ENCODE results near the gene SLC26A1.

SLC26A1 gene

GRCh38 chr4:964346-965025 is 28.7 kb downstream of the SLC26A1 start:
- no peak for DNase-seq

GRCh38 chr4:963276-964225 is 29.7 kb downstream of the SLC26A1 start:
- DNase-seq = no peak

GRCh38 chr4:962231-963208 is 30.7 kb downstream of the SLC26A1 start:
- DNase-seq = no peak

GRCh38 chr4:961351-962230 is 31.6 kb downstream of the SLC26A1 start:
- no peak for DNase-seq

- DNase-seq = no peak
Observed at GRCh38 chr4:960636-961350, 32.4 kb downstream of the SLC26A1 start.

GRCh38 chr4:960140-960635 is 33.0 kb downstream of the SLC26A1 start:
- no peak for DNase-seq

- DNase-seq = no peak
Observed at GRCh38 chr4:959338-960139, 33.7 kb downstream of the SLC26A1 start.

GRCh38 chr4:958696-959337 is 34.4 kb downstream of the SLC26A1 start:
- no peak for DNase-seq

- DNase-seq = no peak
Observed at GRCh38 chr4:958314-958665, 34.9 kb downstream of the SLC26A1 start.

- no peak for DNase-seq
Observed at GRCh38 chr4:957581-958313, 35.5 kb downstream of the SLC26A1 start.

- DNase-seq = no peak
Observed at GRCh38 chr4:957231-957580, 36.0 kb downstream of the SLC26A1 start.

- DNase-seq = no peak
Observed at GRCh38 chr4:956531-957230, 36.5 kb downstream of the SLC26A1 start.

GRCh38 chr4:955931-956381 is 37.2 kb downstream of the SLC26A1 start:
- no peak for DNase-seq

GRCh38 chr4:955161-955921 is 37.9 kb downstream of the SLC26A1 start:
- no peak for DNase-seq

GRCh38 chr4:954211-955020 is 38.8 kb downstream of the SLC26A1 start:
- DNase-seq = no peak

- no peak for DNase-seq
Observed at GRCh38 chr4:953574-953915, 39.7 kb downstream of the SLC26A1 start.

Measured in activated gamma-delta T cell (primary cell).